ENCODE data around the gene WDR5. TPM values are rescaled to one million over a fixed set of nuclear protein-coding genes. Genes with fewer than 3 reads are reported as not detected.

Gene WDR5
- total RNA-seq, 4 donors from 2014 or later: 15.4 to 26.8 (median 23.1) TPM

GRCh38 chr9:134154262-134154701, 18.4 kb downstream of the WDR5 start:
- H3K36me3 ChIP-seq: peaks cover 61 to 100% (median 65%) of the 10 kb centered on the region in 3 donors
- DNase-seq: no peak
- no peaks in the 10 kb centered on the region for H3K4me1 ChIP-seq
- H3K27me3 ChIP-seq: no peaks in the 10 kb centered on the region
- intact Hi-C loops (cut with DNase I): no loop called here
- H3K27ac ChIP-seq: no peak overlapping the region
- no peaks in the 10 kb centered on the region for H3K9me3 ChIP-seq
- H3K4me3 ChIP-seq: no peak overlapping the region
- TF ChIP-seq CTCF (IDR thresholded peaks at IDR 0.05) (no peak), POLR2A (IDR thresholded peaks at IDR 0.05) (no peak)
- WGBS, 2 donors: 88 to 95% methylated on average over 11 to 12 of the region's 27 CpGs

GRCh38 chr9:134155812-134156377, 20.0 kb downstream of the WDR5 start:
- TF ChIP-seq POLR2A (IDR thresholded peaks at IDR 0.05) (no peak), CTCF (IDR thresholded peaks at IDR 0.05) (no peak)
- DNase-seq: no peak
- intact Hi-C loops (cut with DNase I): no loop called here

GRCh38 chr9:134156564-134157377, 20.9 kb downstream of the WDR5 start:
- no peak for DNase-seq
- Histone ChIP-seq H3K9me3 (no peaks in the 10 kb centered on the region), H3K27ac (no peak overlapping the region), H3K36me3 (peaks cover 61 to 86% (median 63%) of the 10 kb centered on the region in 3 donors), H3K4me3 (no peak overlapping the region), H3K4me1 (no peaks in the 10 kb centered on the region), H3K27me3 (no peaks in the 10 kb centered on the region)
- intact Hi-C loops (cut with DNase I): no loop called here
- WGBS, 2 donors: 85 to 95% methylated on average over 10 to 16 of the region's 33 CpGs
- no peak for TF ChIP-seq POLR2A (IDR thresholded peaks at IDR 0.05)
- no peak for TF ChIP-seq CTCF (IDR thresholded peaks at IDR 0.05)

More at GRCh38 chr9:134155812-134156377, 20.0 kb downstream of the WDR5 start:
- no peak overlapping the region for H3K4me3 ChIP-seq
- WGBS, 2 donors: 90 to 100% methylated on average over 4 to 9 of the region's 20 CpGs
- H3K36me3 ChIP-seq: peaks cover 61 to 94% (median 63%) of the 10 kb centered on the region in 3 donors
- H3K27ac ChIP-seq: no peak overlapping the region
- H3K9me3 ChIP-seq: no peaks in the 10 kb centered on the region
- no peaks in the 10 kb centered on the region for H3K4me1 ChIP-seq
- no peaks in the 10 kb centered on the region for H3K27me3 ChIP-seq

GRCh38 chr9:134157378-134157885, 21.6 kb downstream of the WDR5 start:
- TF ChIP-seq POLR2A (IDR thresholded peaks at IDR 0.05) (no peak), CTCF (IDR thresholded peaks at IDR 0.05) (no peak)
- no peaks in the 10 kb centered on the region for H3K27me3 ChIP-seq
- WGBS, 2 donors: 85 to 94% methylated on average over 9 to 11 of the region's 23 CpGs
- peaks cover 55 to 79% (median 56%) of the 10 kb centered on the region in 3 donors for H3K36me3 ChIP-seq
- H3K4me1 ChIP-seq: no peaks in the 10 kb centered on the region
- no peak overlapping the region for H3K4me3 ChIP-seq
- H3K27ac ChIP-seq: no peak overlapping the region
- H3K9me3 ChIP-seq: no peaks in the 10 kb centered on the region
- DNase-seq: no peak
- intact Hi-C loops (cut with DNase I): no loop called here

GRCh38 chr9:134158242-134158641, 22.4 kb downstream of the WDR5 start:
- intact Hi-C loops (cut with DNase I): no loop called here
- no peak overlapping the region for H3K4me3 ChIP-seq
- WGBS, 2 donors: 87 to 88% methylated on average over 16 to 17 of the region's 17 CpGs
- no peak for DNase-seq
- TF ChIP-seq POLR2A (IDR thresholded peaks at IDR 0.05): no peak
- no peak for TF ChIP-seq CTCF (IDR thresholded peaks at IDR 0.05)
- H3K27ac ChIP-seq: no peak overlapping the region
- H3K9me3 ChIP-seq: no peaks in the 10 kb centered on the region
- H3K4me1 ChIP-seq: peaks cover 0 to 4% (median 4%) of the 10 kb centered on the region in 3 donors
- H3K27me3 ChIP-seq: no peaks in the 10 kb centered on the region
- peaks cover 49 to 71% (median 50%) of the 10 kb centered on the region in 3 donors for H3K36me3 ChIP-seq

Measured in esophagus squamous epithelium (tissue), 5 donors.